HAP-1 (cell line): Measurements from ENCODE around the gene RCSD1.
"Not testable (repeated sequence)": the region's sequence is repeated elsewhere in the genome, so short reads cannot be mapped to it uniquely, and the experiment has no call there.

Experiments
- DNase-seq, 2 experiments: peaks; one replicate each; pipeline ENCODE4 v3.0.0-alpha.2; 2016 to 2020; ENCODE audit warnings: low spot score in 2 of 2
- H3K27me3 ChIP-seq: fragments of 250-450 bp; sonication (Bioruptor Pico); 2 replicates; pipeline ENCODE4 v1.5.1; 2020; ENCODE audit warnings: low read depth, mild to moderate bottlenecking, moderate library complexity
- H3K36me3 ChIP-seq: fragments of 250-450 bp; sonication (Bioruptor Pico); replicated peaks from 2 replicates; pipeline ENCODE4 v1.5.1; 2020; ENCODE audit warnings: mild to moderate bottlenecking
- H3K4me1 ChIP-seq: fragments of 250-450 bp; sonication (Bioruptor Pico); 2 replicates; pipeline ENCODE4 v1.5.1; 2020; ENCODE audit warnings: mild to moderate bottlenecking
- H3K4me3 ChIP-seq: fragments of 250-450 bp; sonication (Bioruptor Pico); 2 replicates; pipeline ENCODE4 v1.5.1; 2020; ENCODE audit warnings: mild to moderate bottlenecking, moderate library complexity
- H3K9me3 ChIP-seq: fragments of 250-450 bp; sonication (Bioruptor Pico); 2 replicates; pipeline ENCODE4 v1.5.1; 2020; ENCODE audit warnings: mild to moderate bottlenecking, moderate library complexity
- in situ Hi-C: fragments of 300-500 bp; cut with MboI; formaldehyde crosslinking; loops from 3 replicates; pipeline ENCODE4 v1.14.3; 2020; ENCODE audit warnings: low sequenced_read_pairs, inconsistent platforms, mixed read lengths

Gene RCSD1

GRCh38 chr1:167734227-167734626 is 104.2 kb downstream of the RCSD1 start:
- no peak overlapping the region for H3K4me3 ChIP-seq
- DNase-seq = no peak
- no peaks in the 10 kb centered on the region; the same call in 1 of the 2 replicates for H3K9me3 ChIP-seq
- in situ Hi-C loops = no loop called here
- H3K27me3 ChIP-seq = no peaks in the 10 kb centered on the region
- H3K4me1 ChIP-seq = 0 out of 2 replicates have a peak, but pooled peaks cover 2% of the 10 kb centered on the region
- peaks cover 7% of the 10 kb centered on the region; the same call in 1 of the 2 replicates for H3K36me3 ChIP-seq

- H3K36me3 ChIP-seq = peaks cover 7% of the 10 kb centered on the region; the same call in 1 of the 2 replicates
- in situ Hi-C loops = no loop called here
- no peaks in the 10 kb centered on the region for H3K27me3 ChIP-seq
- 0 out of 2 replicates have a peak, but pooled peaks cover 2% of the 10 kb centered on the region for H3K4me1 ChIP-seq
- no peak for DNase-seq
- no peaks in the 10 kb centered on the region; the same call in 1 of the 2 replicates for H3K9me3 ChIP-seq
- no peak overlapping the region for H3K4me3 ChIP-seq
Observed at GRCh38 chr1:167734841-167735240, 104.8 kb downstream of the RCSD1 start.

- DNase-seq = no peak
- no peaks in the 10 kb centered on the region; the same call in 1 of the 2 replicates for H3K9me3 ChIP-seq
- in situ Hi-C loops = no loop called here
- no peaks in the 10 kb centered on the region for H3K27me3 ChIP-seq
- H3K4me1 ChIP-seq = peaks cover 4% of the 10 kb centered on the region
- H3K4me3 ChIP-seq = no peak overlapping the region
- H3K36me3 ChIP-seq = peaks cover 2% of the 10 kb centered on the region; the same call in 1 of the 2 replicates
Observed at GRCh38 chr1:167737169-167737568, 107.1 kb downstream of the RCSD1 start.

GRCh38 chr1:167738158-167738557 is 108.1 kb downstream of the RCSD1 start:
- Histone ChIP-seq H3K36me3 (peaks cover 1% of the 10 kb centered on the region; the same call in 1 of the 2 replicates), H3K9me3 (no peaks in the 10 kb centered on the region; the same call in 1 of the 2 replicates), H3K4me3 (no peak overlapping the region), H3K4me1 (peaks cover 8% of the 10 kb centered on the region), H3K27me3 (no peaks in the 10 kb centered on the region)
- in situ Hi-C loops = no loop called here
- DNase-seq = no peak

- Histone ChIP-seq H3K27me3 (no peaks in the 10 kb centered on the region), H3K4me3 (no peak overlapping the region), H3K36me3 (no peaks in the 10 kb centered on the region; the same call in 1 of the 2 replicates), H3K9me3 (no peaks in the 10 kb centered on the region; the same call in 1 of the 2 replicates), H3K4me1 (peaks cover 8% of the 10 kb centered on the region)
- in situ Hi-C loops = no loop called here
- no peak for DNase-seq
Observed at GRCh38 chr1:167739752-167740151, 109.7 kb downstream of the RCSD1 start.

- H3K27me3 ChIP-seq, H3K9me3 ChIP-seq, in situ Hi-C loops, H3K4me1 ChIP-seq, DNase-seq, H3K4me3 ChIP-seq, H3K36me3 ChIP-seq: not testable (repeated sequence)
Observed at GRCh38 chr1:167741103-167741502, 111.1 kb downstream of the RCSD1 start.

GRCh38 chr1:167742392-167743057 is 112.5 kb downstream of the RCSD1 start:
- DNase-seq, H3K4me3 ChIP-seq, H3K36me3 ChIP-seq, H3K4me1 ChIP-seq, H3K27me3 ChIP-seq, in situ Hi-C loops, H3K9me3 ChIP-seq: not testable (repeated sequence)

GRCh38 chr1:167744901-167745300 is 114.9 kb downstream of the RCSD1 start:
- Histone ChIP-seq H3K4me1 (peaks cover 9% of the 10 kb centered on the region), H3K9me3 (no peaks in the 10 kb centered on the region), H3K4me3 (no peak overlapping the region), H3K36me3 (no peaks in the 10 kb centered on the region; the same call in 1 of the 2 replicates), H3K27me3 (no peaks in the 10 kb centered on the region)
- in situ Hi-C loops = no loop called here
- no peak for DNase-seq

GRCh38 chr1:167746013-167746672 is 116.1 kb downstream of the RCSD1 start:
- no peaks in the 10 kb centered on the region; the same call in 1 of the 2 replicates for H3K36me3 ChIP-seq
- no peaks in the 10 kb centered on the region for H3K27me3 ChIP-seq
- H3K9me3 ChIP-seq = no peaks in the 10 kb centered on the region
- no peak for DNase-seq
- in situ Hi-C loops = no loop called here
- H3K4me1 ChIP-seq = peaks cover 9% of the 10 kb centered on the region
- no peak overlapping the region for H3K4me3 ChIP-seq

- no peaks in the 10 kb centered on the region for H3K9me3 ChIP-seq
- DNase-seq = no peak
- H3K4me1 ChIP-seq = peaks cover 7% of the 10 kb centered on the region
- in situ Hi-C loops = no loop called here
- H3K27me3 ChIP-seq = no peaks in the 10 kb centered on the region
- no peak overlapping the region for H3K4me3 ChIP-seq
- H3K36me3 ChIP-seq = no peaks in the 10 kb centered on the region; the same call in 1 of the 2 replicates
Observed at GRCh38 chr1:167746988-167747655, 117.1 kb downstream of the RCSD1 start.

GRCh38 chr1:167747988-167748387 is 118.0 kb downstream of the RCSD1 start:
- Histone ChIP-seq H3K4me1 (peaks cover 3% of the 10 kb centered on the region; the same call in 1 of the 2 replicates), H3K36me3 (no peaks in the 10 kb centered on the region; the same call in 1 of the 2 replicates), H3K9me3 (no peaks in the 10 kb centered on the region), H3K4me3 (no peak overlapping the region), H3K27me3 (no peaks in the 10 kb centered on the region)
- in situ Hi-C loops = no loop called here
- no peak for DNase-seq

- H3K9me3 ChIP-seq = no peaks in the 10 kb centered on the region
- H3K36me3 ChIP-seq = no peaks in the 10 kb centered on the region; the same call in 1 of the 2 replicates
- in situ Hi-C loops = no loop called here
- H3K27me3 ChIP-seq = no peaks in the 10 kb centered on the region
- DNase-seq = no peak
- peaks cover 3% of the 10 kb centered on the region; the same call in 1 of the 2 replicates for H3K4me1 ChIP-seq
- no peak overlapping the region for H3K4me3 ChIP-seq
Observed at GRCh38 chr1:167748906-167749305, 118.9 kb downstream of the RCSD1 start.

GRCh38 chr1:167749741-167750140 is 119.7 kb downstream of the RCSD1 start:
- H3K4me3 ChIP-seq = no peak overlapping the region
- H3K36me3 ChIP-seq = no peaks in the 10 kb centered on the region; the same call in 1 of the 2 replicates
- H3K27me3 ChIP-seq = no peaks in the 10 kb centered on the region
- DNase-seq = no peak
- peaks cover 3% of the 10 kb centered on the region; the same call in 1 of the 2 replicates for H3K4me1 ChIP-seq
- H3K9me3 ChIP-seq = no peaks in the 10 kb centered on the region
- in situ Hi-C loops = no loop called here
